TTC549 (cell line): Measurements from ENCODE around the gene HBA2.
"Not testable (repeated sequence)": the region's sequence is repeated elsewhere in the genome, so short reads cannot be mapped to it uniquely, and the experiment has no call there.

Experiments
- FAIRE-seq: peaks from 2 replicates; lab custom pipeline; 2012; peaks lifted over from hg19 to GRCh38; lab: Jason Lieb, UNC

The HBA2 gene

GRCh38 chr16:172374-172941 lies at the start of gene HBA2:
Gene HBA2 (plus strand): TSS chr16:172876. CDS start chr16:172913, 37 bp downstream.
- not testable (repeated sequence) for FAIRE-seq

- FAIRE-seq = not testable (repeated sequence)
Measured at GRCh38 chr16:123558-124350, 48.9 kb upstream of the HBA2 start.

GRCh38 chr16:125011-125410 lies 47.7 kb upstream of the HBA2 start:
- no peak for FAIRE-seq

- no peak for FAIRE-seq
Measured at GRCh38 chr16:129075-129474, 43.6 kb upstream of the HBA2 start.

GRCh38 chr16:130533-131173 lies 42.0 kb upstream of the HBA2 start:
- no peak for FAIRE-seq

GRCh38 chr16:132120-132519 lies 40.6 kb upstream of the HBA2 start:
- no peak for FAIRE-seq

- FAIRE-seq = no peak
Measured at GRCh38 chr16:133716-134115, 39.0 kb upstream of the HBA2 start.

GRCh38 chr16:138049-138417 lies 34.6 kb upstream of the HBA2 start:
- no peak for FAIRE-seq

GRCh38 chr16:140175-140857 lies 32.4 kb upstream of the HBA2 start:
- FAIRE-seq = no peak

GRCh38 chr16:142405-142967 lies 30.2 kb upstream of the HBA2 start:
- no peak for FAIRE-seq

GRCh38 chr16:143047-143446 lies 29.6 kb upstream of the HBA2 start:
- no peak for FAIRE-seq

GRCh38 chr16:143456-143855 lies 29.2 kb upstream of the HBA2 start:
- FAIRE-seq = no peak

- no peak for FAIRE-seq
Measured at GRCh38 chr16:144797-145252, 27.9 kb upstream of the HBA2 start.

- FAIRE-seq = no peak
Measured at GRCh38 chr16:146646-147045, 26.0 kb upstream of the HBA2 start.

- FAIRE-seq = no peak
Measured at GRCh38 chr16:149024-149660, 23.5 kb upstream of the HBA2 start.

- no peak for FAIRE-seq
Measured at GRCh38 chr16:152141-153128, 20.2 kb upstream of the HBA2 start, which contains the start of gene HBZ. Gene HBZ (plus strand): TSS chr16:152644. CDS start chr16:152910, 266 bp downstream.

- FAIRE-seq = not testable (repeated sequence)
Measured at GRCh38 chr16:153129-153521, 19.6 kb upstream of the HBA2 start.

- not testable (repeated sequence) for FAIRE-seq
Measured at GRCh38 chr16:153550-154216, 19.0 kb upstream of the HBA2 start.

GRCh38 chr16:154217-155030 lies 18.3 kb upstream of the HBA2 start:
- no peak for FAIRE-seq
